ENCODE results near the gene SMG6. TPM values are rescaled to one million over a fixed set of nuclear protein-coding genes. Genes with fewer than 3 reads are reported as not detected.

The SMG6 gene
- total and polyA plus RNA-seq, 2 of the 13 experiments (the other 11 are each of a cell fraction or from before 2014, with no cell fraction given), result 4.6 to 14.6 TPM

DNA sequence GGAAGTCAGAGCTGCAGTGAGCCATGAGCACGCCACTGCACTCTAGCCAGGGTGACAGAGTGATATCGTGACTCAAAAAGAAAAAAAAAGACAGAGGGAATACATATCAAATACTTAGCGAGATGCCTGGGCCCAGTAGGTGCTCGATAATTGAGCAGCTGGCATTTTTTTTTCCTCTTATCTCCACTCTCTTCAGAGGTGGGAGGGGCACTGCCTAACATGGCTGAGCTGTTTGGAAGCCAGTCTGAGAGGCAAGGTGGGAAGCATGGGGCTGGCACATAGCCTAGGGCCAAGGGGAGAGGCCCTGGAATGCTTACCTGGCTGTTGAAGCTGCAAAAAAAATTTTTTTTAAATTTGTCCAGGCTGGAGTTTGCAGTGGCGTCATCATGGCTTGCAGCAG, 210.2 kb downstream of the SMG6 start:
- CTCF ChIA-PET (ENCODE audit: low intra/inter-chr PET ratio, low total read pairs), result no interaction called here
- Histone ChIP-seq H3K36me3 (replicated peaks in 1 of 2; ENCODE audit: control insufficient read depth in 1 of 2, insufficient read depth in 2 of 2, low read length in 2 of 2) (peaks cover 0 to 9% of the 10 kb centered on the region in 2 experiments; a peak in 1 of 5 replicates), H3K27me3 (ENCODE audit: control insufficient read depth in 1 of 2, insufficient read depth in 2 of 2, low read length in 2 of 2) (no peaks in the 10 kb centered on the region), H3K4me2 (ENCODE audit: low read depth, low read length) (no peak overlapping the region), H3K9me3 (ENCODE audit: low read length) (no peaks in the 10 kb centered on the region), H3K79me2 (ENCODE audit: insufficient read depth, low read length) (no peaks in the 10 kb centered on the region), H4K20me1 (ENCODE audit: insufficient read depth, low read length) (no peaks in the 10 kb centered on the region), H3K4me1 (ENCODE audit: insufficient read depth, low read length) (peaks cover 39% of the 10 kb centered on the region), H3K9ac (ENCODE audit: insufficient read depth, low read depth, low read length) (no peak overlapping the region), H3K27ac (ENCODE audit: extremely low read length, insufficient read depth, low read length) (no peak overlapping the region), H3K4me3 (replicated peaks in 1 of 3; ENCODE audit: insufficient read depth in 1 of 3, low read depth in 2 of 3, low read length in 3 of 3) (no peak overlapping the region), H2AFZ (ENCODE audit: low read length) (no peak overlapping the region)
- no peak for ATAC-seq
- WGBS (ENCODE audit: low lambda C conversion rate), result 97% methylated on average over 5 of the region's 5 CpGs
- intact Hi-C loops (cut with micrococcal nuclease; ENCODE audit: unreplicated experiment) (no loop called here), in situ Hi-C loops (cut with HindIII; ENCODE audit: extremely low pct_ligation_motif_present, low pct_unique_long_range_greater_than_20kb) (no loop called here)
- no peak for DNase-seq (ENCODE audit: low spot score)
- no peak for FAIRE-seq
- POLR2A ChIA-PET, result no interaction called here
- no TSS peak for BruUV-seq (replicated peaks)
- no peak for TF ChIP-seq EED (CRISPR knock-in tag; IDR thresholded peaks at IDR 0.05)
- TF ChIP-seq PAWR (CRISPR knock-in tag; IDR thresholded peaks at IDR 0.05; ENCODE audit: borderline replicate concordance), result no peak
- no peak for TF ChIP-seq MXI1 (IDR thresholded peaks at IDR 0.05; ENCODE audit: borderline replicate concordance, low read depth, low read length)
- TF ChIP-seq, protein P1, sequence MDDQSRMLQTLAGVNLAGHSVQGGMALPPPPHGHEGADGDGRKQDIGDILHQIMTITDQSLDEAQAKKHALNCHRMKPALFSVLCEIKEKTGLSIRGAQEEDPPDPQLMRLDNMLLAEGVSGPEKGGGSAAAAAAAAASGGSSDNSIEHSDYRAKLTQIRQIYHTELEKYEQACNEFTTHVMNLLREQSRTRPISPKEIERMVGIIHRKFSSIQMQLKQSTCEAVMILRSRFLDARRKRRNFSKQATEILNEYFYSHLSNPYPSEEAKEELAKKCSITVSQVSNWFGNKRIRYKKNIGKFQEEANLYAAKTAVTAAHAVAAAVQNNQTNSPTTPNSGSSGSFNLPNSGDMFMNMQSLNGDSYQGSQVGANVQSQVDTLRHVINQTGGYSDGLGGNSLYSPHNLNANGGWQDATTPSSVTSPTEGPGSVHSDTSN (CRISPR knock-in tag; IDR thresholded peaks at IDR 0.05; ENCODE audit: borderline replicate concordance), result no peak
- no peak for TF ChIP-seq ZNF574 (CRISPR knock-in tag; IDR thresholded peaks at IDR 0.05)
- TF ChIP-seq, protein P2, sequence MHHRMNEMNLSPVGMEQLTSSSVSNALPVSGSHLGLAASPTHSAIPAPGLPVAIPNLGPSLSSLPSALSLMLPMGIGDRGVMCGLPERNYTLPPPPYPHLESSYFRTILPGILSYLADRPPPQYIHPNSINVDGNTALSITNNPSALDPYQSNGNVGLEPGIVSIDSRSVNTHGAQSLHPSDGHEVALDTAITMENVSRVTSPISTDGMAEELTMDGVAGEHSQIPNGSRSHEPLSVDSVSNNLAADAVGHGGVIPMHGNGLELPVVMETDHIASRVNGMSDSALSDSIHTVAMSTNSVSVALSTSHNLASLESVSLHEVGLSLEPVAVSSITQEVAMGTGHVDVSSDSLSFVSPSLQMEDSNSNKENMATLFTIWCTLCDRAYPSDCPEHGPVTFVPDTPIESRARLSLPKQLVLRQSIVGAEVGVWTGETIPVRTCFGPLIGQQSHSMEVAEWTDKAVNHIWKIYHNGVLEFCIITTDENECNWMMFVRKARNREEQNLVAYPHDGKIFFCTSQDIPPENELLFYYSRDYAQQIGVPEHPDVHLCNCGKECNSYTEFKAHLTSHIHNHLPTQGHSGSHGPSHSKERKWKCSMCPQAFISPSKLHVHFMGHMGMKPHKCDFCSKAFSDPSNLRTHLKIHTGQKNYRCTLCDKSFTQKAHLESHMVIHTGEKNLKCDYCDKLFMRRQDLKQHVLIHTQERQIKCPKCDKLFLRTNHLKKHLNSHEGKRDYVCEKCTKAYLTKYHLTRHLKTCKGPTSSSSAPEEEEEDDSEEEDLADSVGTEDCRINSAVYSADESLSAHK (CRISPR knock-in tag; IDR thresholded peaks at IDR 0.05; ENCODE audit: borderline replicate concordance), result no peak
- TF ChIP-seq ZNF275 (CRISPR knock-in tag; IDR thresholded peaks at IDR 0.05; ENCODE audit: borderline replicate concordance), result no peak
- TF ChIP-seq SOX13 (IDR thresholded peaks at IDR 0.05), result no peak
- TF ChIP-seq SOX13 (CRISPR knock-in tag; conservative IDR thresholded peaks at IDR 0.05 in 1 of 2, IDR thresholded peaks at IDR 0.05 in 1 of 2), result no peak
- TF ChIP-seq, protein P3, sequence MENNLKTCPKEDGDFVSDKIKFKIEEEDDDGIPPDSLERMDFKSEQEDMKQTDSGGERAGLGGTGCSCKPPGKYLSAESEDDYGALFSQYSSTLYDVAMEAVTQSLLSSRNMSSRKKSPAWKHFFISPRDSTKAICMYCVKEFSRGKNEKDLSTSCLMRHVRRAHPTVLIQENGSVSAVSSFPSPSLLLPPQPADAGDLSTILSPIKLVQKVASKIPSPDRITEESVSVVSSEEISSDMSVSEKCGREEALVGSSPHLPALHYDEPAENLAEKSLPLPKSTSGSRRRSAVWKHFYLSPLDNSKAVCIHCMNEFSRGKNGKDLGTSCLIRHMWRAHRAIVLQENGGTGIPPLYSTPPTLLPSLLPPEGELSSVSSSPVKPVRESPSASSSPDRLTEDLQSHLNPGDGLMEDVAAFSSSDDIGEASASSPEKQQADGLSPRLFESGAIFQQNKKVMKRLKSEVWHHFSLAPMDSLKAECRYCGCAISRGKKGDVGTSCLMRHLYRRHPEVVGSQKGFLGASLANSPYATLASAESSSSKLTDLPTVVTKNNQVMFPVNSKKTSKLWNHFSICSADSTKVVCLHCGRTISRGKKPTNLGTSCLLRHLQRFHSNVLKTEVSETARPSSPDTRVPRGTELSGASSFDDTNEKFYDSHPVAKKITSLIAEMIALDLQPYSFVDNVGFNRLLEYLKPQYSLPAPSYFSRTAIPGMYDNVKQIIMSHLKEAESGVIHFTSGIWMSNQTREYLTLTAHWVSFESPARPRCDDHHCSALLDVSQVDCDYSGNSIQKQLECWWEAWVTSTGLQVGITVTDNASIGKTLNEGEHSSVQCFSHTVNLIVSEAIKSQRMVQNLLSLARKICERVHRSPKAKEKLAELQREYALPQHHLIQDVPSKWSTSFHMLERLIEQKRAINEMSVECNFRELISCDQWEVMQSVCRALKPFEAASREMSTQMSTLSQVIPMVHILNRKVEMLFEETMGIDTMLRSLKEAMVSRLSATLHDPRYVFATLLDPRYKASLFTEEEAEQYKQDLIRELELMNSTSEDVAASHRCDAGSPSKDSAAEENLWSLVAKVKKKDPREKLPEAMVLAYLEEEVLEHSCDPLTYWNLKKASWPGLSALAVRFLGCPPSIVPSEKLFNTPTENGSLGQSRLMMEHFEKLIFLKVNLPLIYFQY (CRISPR knock-in tag; IDR thresholded peaks at IDR 0.05; ENCODE audit: borderline replicate concordance), result no peak
- no peak for TF ChIP-seq PRPF4 (IDR thresholded peaks at IDR 0.05; ENCODE audit: low read depth, low read length, poor library complexity, severe bottlenecking)
- TF ChIP-seq ZNF256 (CRISPR knock-in tag; conservative IDR thresholded peaks at IDR 0.05), result no peak

Measured in HepG2 (cell line).